MCF 10A (cell line): Measurements from ENCODE around the gene CAMK1D. TPM values are rescaled to one million over a fixed set of nuclear protein-coding genes. Genes with fewer than 3 reads are reported as not detected.

Experiments
- BruUV-seq: library from RNA; stranded (reverse); fragments of 400-500 nt; replicated peaks from 2 replicates; lab custom pipeline; 2021; lab: Mats Ljungman, UMichigan
- CTCF ChIA-PET: fragments of 300-600 bp; sonication (Branson Sonifier 250); formaldehyde crosslinking; extraction: SDS; loops from one replicate; lab custom pipeline; 2021; ENCODE audit warnings: antibody characterized with exemption, inconsistent platforms; lab: Yijun Ruan, JAX
- POLR2A ChIA-PET: fragments of 300-600, 350-650 bp; sonication (Branson Sonifier 250); formaldehyde crosslinking; extraction: SDS; loops from one replicate; lab custom pipeline; 2020; ENCODE audit warnings: antibody characterized with exemption, inconsistent platforms; lab: Yijun Ruan, JAX
- DNase-seq: peaks from one replicate; pipeline ENCODE4 v3.0.0-alpha.2; 2018; ENCODE audit not compliant: unreplicated experiment
- H3K27ac Mint-ChIP-seq: one replicate; pipeline ENCODE4 v1.8.0; 2022; ENCODE audit warnings: mild to moderate bottlenecking, low read depth, mixed read lengths; ENCODE audit not compliant: unreplicated experiment
- H3K27me3 Mint-ChIP-seq: one replicate; pipeline ENCODE4 v1.8.0; 2022; ENCODE audit warnings: mixed read lengths; ENCODE audit not compliant: insufficient read depth, unreplicated experiment
- H3K36me3 Mint-ChIP-seq: one replicate; pipeline ENCODE4 v1.8.0; 2022; ENCODE audit warnings: mild to moderate bottlenecking, moderate library complexity, mixed read lengths; ENCODE audit not compliant: insufficient read depth, unreplicated experiment
- H3K4me1 Mint-ChIP-seq: one replicate; pipeline ENCODE4 v1.8.0; 2022; ENCODE audit warnings: mixed read lengths; ENCODE audit not compliant: insufficient read depth, unreplicated experiment
- H3K4me3 Mint-ChIP-seq: one replicate; pipeline ENCODE4 v1.8.0; 2022; ENCODE audit warnings: mild to moderate bottlenecking, moderate library complexity, mixed read lengths; ENCODE audit not compliant: unreplicated experiment
- H3K9me3 Mint-ChIP-seq: one replicate; pipeline ENCODE4 v1.8.0; 2022; ENCODE audit warnings: mixed read lengths; ENCODE audit not compliant: unreplicated experiment
- intact Hi-C: fragments of 100-400 bp; cut with micrococcal nuclease; formaldehyde crosslinking; loops from 2 replicates; pipeline ENCODE4 v1.14.1; 2022
- total RNA-seq: library from RNA; stranded (reverse); gene quantifications from 2 replicates; pipeline ENCODE4 v1.2.3, GENCODE V29; 2022
- TF ChIP-seq, protein P1 (sequence below): fragments of 200-600 bp; IDR thresholded peaks from one replicate; pipeline ENCODE4 v1.8.0; 2022; ENCODE audit warnings: antibody characterized with exemption, mild to moderate bottlenecking; ENCODE audit not compliant: unreplicated experiment

The CAMK1D gene
- total RNA-seq, 1 experiment from 2014 or later, result 1.7 TPM

DNA sequence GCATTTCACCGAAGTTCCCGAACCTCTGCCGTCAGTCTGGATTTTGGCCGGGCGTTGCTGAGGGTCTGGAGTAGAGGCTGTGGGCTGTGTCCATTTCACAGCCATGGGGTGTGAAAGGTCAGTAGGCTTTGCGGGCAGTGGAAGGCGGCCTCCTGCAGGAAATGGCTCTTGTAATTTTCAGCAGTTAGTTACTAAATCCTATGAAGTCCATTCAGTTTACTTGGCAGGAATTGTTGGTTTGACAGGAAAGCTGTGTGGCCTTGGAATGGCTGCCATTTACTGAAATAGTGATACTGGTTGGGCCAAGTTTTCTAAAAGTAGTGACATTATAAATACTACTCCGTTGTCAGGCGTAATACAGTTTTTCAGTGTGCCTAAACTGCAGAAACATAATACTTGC lies 348.4 kb downstream of the CAMK1D start:
- no peak for DNase-seq
- Mint-ChIP-seq H3K4me1 (peaks cover 12% of the 10 kb centered on the region), H3K27me3 (no peaks in the 10 kb centered on the region), H3K36me3 (peaks cover 6% of the 10 kb centered on the region), H3K4me3 (no peak overlapping the region), H3K9me3 (no peaks in the 10 kb centered on the region), H3K27ac (no peak overlapping the region)
- intact Hi-C loops, result no loop called here
- CTCF ChIA-PET, result no interaction called here
- TF ChIP-seq, protein P1, sequence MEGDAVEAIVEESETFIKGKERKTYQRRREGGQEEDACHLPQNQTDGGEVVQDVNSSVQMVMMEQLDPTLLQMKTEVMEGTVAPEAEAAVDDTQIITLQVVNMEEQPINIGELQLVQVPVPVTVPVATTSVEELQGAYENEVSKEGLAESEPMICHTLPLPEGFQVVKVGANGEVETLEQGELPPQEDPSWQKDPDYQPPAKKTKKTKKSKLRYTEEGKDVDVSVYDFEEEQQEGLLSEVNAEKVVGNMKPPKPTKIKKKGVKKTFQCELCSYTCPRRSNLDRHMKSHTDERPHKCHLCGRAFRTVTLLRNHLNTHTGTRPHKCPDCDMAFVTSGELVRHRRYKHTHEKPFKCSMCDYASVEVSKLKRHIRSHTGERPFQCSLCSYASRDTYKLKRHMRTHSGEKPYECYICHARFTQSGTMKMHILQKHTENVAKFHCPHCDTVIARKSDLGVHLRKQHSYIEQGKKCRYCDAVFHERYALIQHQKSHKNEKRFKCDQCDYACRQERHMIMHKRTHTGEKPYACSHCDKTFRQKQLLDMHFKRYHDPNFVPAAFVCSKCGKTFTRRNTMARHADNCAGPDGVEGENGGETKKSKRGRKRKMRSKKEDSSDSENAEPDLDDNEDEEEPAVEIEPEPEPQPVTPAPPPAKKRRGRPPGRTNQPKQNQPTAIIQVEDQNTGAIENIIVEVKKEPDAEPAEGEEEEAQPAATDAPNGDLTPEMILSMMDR, result no peak
- no TSS peak for BruUV-seq
- POLR2A ChIA-PET, result no interaction called here

DNA sequence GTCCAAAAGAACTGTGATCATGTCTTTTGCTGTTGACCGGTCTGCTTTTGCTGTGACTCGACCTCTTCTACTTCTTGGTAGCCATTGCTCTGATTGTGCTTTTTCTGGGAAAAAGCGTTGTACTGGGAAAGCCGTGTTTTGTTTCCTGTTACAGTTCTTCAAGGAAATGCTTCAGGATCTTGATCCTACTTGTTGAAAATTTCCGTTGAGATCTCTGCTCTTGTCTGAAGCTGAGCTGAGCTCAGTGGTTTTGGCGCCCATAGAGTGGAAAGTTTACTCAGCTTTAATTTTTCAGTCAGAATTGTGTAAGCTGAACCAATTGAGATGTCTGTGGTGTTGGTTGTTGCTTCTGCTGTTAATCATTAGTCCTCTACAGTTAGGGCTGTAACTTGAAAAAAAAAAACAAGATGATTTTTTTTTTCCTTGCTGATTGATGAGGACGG lies 349.9 kb downstream of the CAMK1D start:
- TF ChIP-seq, protein P1, result no peak
- DNase-seq, result no peak
- H3K27ac Mint-ChIP-seq, result no peak overlapping the region
- H3K4me1 Mint-ChIP-seq, result peaks cover 20% of the 10 kb centered on the region
- H3K4me3 Mint-ChIP-seq, result no peak overlapping the region
- no TSS peak for BruUV-seq
- no peaks in the 10 kb centered on the region for H3K27me3 Mint-ChIP-seq
- intact Hi-C loops, result no loop called here
- CTCF ChIA-PET, result interaction anchor here (0.6 to 1.5 kb wide), 3 partner anchors 8 to 493 kb away, joined by 3 to 5 read pairs (median 3); no protein-coding TSS in a partner anchor
- no peaks in the 10 kb centered on the region for H3K9me3 Mint-ChIP-seq
- POLR2A ChIA-PET, result interaction anchor here (0.9 kb wide), 1 partner anchor 366 kb away, joined by 3 read pairs; no protein-coding TSS in a partner anchor
- peaks cover 6% of the 10 kb centered on the region for H3K36me3 Mint-ChIP-seq

DNA sequence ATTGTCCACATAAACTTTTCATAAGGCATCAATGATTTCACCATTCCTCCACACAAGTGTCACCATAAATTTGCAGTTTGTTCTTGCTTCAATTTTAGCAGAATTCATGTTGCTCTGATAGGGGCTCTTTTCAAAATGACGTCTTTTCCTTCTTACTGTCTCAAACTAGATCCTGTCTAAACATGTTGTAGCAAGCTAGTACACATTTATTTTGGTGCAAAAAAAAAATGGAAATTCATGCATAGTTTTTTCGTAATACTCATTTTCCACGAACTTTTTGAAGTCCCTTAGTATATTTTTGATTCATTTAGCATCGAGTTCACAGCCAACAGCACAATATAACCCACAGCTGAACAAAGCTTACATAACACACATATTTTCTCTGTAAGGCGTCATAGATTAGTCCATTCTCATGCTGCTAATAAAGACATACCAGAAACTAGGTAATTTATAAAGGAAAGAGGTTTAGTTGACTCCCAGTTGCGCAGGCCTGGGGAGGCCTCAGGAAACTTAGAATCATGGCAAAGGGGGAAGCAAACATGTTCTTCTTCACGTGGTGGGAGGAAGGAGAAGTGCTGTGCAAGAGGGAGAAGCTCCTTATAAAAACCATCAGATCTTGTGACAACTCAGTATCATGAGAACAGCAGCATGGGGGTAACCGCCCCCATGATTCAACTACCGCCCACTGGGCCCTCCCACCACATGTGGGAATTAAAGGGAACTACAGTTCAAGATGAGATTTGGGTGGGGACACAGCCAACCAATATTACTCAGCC lies 350.6 kb downstream of the CAMK1D start:
- Mint-ChIP-seq H3K27me3 (no peaks in the 10 kb centered on the region), H3K9me3 (no peaks in the 10 kb centered on the region), H3K4me1 (peaks cover 26% of the 10 kb centered on the region), H3K36me3 (peaks cover 6% of the 10 kb centered on the region), H3K4me3 (no peak overlapping the region), H3K27ac (no peak overlapping the region)
- CTCF ChIA-PET, result interaction anchor here (0.6 to 1.5 kb wide), 7 partner anchors 7 to 407 kb away, joined by 3 to 6 read pairs (median 4); no protein-coding TSS in a partner anchor
- BruUV-seq, result no TSS peak
- TF ChIP-seq, protein P1, result no peak
- POLR2A ChIA-PET, result interaction anchor here (0.9 kb wide), 1 partner anchor 366 kb away, joined by 3 read pairs; no protein-coding TSS in a partner anchor
- DNase-seq, result no peak
- intact Hi-C loops, result no loop called here

DNA sequence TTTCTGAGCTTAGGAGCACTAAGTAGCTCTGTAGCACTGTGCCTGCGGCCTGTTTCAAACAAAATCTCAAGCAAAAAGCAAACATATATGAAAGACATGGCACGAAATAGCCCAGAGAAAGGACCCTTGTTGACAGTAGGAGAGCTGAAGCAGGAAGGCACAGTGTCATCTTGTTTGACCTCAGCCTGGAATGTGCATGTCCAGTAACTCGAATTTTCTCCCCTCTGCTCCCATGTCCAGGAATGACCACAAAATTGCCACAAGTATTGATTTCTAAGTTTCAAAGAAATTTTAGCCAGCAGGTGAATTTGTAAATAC lies 351.2 kb downstream of the CAMK1D start:
- intact Hi-C loops, result no loop called here
- Mint-ChIP-seq H3K4me3 (no peak overlapping the region), H3K27me3 (no peaks in the 10 kb centered on the region), H3K9me3 (no peaks in the 10 kb centered on the region), H3K27ac (no peak overlapping the region), H3K36me3 (peaks cover 6% of the 10 kb centered on the region), H3K4me1 (peaks cover 31% of the 10 kb centered on the region)
- BruUV-seq, result no TSS peak
- ChIA-PET POLR2A (interaction anchor here (0.6 kb wide), 1 partner anchor 409 kb away, joined by 3 read pairs; no protein-coding TSS in a partner anchor), CTCF (interaction anchor here (0.6 to 1.4 kb wide), 5 partner anchors 8 to 408 kb away, joined by 3 to 6 read pairs (median 3); no protein-coding TSS in a partner anchor)
- no peak for DNase-seq
- TF ChIP-seq, protein P1, result no peak
